GM19324 (cell line): ENCODE measurements around the gene CHRNB4.
"Not testable (repeated sequence)": the region's sequence is repeated elsewhere in the genome, so short reads cannot be mapped to it uniquely, and the experiment has no call there.

Experiments used
- ATAC-seq: cut with Tn5 transposase; IDR thresholded peaks from one replicate; pipeline ENCODE4 v1.9.1; 2021; ENCODE audit warnings: mild to moderate bottlenecking, moderate library complexity; ENCODE audit not compliant: unreplicated experiment, low FRiP score

CHRNB4 gene, protein sequence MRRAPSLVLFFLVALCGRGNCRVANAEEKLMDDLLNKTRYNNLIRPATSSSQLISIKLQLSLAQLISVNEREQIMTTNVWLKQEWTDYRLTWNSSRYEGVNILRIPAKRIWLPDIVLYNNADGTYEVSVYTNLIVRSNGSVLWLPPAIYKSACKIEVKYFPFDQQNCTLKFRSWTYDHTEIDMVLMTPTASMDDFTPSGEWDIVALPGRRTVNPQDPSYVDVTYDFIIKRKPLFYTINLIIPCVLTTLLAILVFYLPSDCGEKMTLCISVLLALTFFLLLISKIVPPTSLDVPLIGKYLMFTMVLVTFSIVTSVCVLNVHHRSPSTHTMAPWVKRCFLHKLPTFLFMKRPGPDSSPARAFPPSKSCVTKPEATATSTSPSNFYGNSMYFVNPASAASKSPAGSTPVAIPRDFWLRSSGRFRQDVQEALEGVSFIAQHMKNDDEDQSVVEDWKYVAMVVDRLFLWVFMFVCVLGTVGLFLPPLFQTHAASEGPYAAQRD

DNA sequence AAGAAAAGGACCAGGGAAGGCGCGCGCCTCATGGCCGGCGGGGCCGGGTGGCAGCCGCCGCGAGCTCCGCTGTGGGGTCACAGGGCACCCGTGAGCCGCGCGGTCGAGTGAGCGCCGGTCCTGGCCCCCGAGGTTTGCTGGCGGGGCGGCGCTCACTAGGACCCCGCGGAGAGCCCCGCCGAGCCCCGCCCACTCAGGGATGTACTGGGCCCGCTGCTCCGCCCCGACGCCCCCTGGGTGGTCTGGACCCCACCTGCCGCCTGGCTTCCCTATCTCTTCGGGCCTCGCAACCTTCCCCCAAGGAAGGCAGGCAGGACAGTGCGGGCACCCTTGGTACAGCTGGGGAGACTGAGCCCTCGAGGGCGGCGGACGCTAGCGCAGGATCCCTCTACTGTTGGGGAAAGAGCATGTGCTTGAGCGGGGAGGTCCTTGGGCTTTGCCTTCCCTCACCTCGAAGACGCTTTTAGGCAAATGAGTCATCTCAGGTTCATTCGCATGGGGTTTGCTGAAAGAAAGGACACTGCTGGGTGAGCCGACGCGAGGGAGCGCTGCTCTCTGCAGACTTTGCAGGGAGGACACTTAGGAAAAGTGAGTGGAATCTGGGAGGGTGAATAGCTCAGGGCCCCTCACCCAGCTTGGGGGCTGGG lies at the start of gene CHRNB4:
TSS of gene CHRNB4 (minus strand) at position 109 of the 647 bp plus-strand sequence. CDS start at position 32, 77 bp downstream.
- no peak for ATAC-seq

DNA sequence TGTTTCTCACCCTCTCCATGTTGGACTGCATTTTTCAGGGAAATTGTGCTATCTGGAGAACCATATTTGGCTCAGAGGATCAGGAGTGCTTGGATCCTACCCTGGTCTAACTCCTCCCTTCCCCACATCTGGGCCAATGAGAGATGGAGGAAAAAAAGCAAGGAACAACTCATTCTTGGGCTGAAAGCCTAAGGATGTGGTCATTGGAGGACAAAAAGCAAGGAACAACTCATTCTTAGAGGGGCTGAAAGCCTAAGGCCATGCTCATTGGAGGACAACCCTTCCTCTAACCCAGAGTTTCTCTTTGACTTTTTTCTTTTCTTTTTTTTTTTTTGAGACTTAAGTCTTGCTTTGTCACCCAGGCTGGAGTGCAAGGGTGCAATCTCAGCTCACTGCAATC lies 48.6 kb upstream of the CHRNB4 start:
- ATAC-seq, result no peak

DNA sequence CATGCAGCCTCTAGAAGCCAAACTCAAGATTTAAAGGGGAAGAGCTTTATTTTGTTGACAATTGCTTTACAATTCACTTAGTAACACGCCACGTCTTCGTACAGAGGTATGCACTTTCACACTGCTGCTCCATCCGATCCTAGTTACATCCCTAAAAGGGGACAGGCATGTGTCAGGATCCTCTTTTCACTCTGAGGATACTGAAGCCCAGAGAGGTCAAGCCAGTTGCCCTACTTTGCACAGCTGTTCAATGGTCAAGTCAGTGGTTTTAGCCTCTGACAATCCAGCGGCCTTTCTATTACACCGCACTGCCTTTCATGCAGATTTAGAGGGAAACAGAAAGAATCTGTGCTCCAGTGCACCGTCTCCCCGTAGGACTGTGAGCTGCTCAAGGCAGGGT lies 44.9 kb upstream of the CHRNB4 start:
- ATAC-seq, result no peak

DNA sequence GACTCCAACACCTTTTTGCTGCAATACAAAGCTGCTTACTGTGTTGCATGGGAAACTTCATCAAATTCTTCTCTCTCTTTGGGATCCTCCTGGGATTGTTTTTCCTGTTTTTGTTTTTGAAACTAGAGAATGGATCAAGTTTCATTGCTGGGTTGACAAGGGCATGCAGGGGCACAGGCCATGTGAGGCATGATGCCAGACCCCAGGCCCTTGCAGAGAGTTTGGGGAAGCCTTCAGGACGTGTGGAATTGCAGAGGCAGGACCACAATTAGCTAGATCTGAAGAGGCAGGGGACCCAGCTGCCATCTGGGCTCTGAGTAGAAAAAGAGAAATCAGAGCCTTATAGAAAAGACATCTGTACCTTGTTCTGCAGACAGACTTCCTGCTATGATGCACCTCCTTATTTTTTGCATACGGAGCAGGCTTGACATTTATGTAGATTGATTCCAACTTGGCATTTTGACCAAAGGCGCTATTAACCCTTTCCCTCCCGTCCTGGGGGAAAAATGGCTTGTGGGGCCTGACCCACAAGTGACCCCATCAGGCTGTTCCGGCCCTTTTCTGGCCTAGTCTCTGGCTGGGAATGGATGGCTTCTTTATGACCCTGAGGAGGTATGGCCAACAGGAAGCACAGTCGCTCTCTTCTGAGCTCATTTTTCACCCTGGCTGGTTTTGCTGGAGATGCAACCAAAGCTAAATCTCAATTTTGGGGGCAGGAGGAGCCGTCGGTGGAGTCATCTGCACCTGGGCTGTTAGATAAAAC lies 44.3 kb upstream of the CHRNB4 start:
- no peak for ATAC-seq

DNA sequence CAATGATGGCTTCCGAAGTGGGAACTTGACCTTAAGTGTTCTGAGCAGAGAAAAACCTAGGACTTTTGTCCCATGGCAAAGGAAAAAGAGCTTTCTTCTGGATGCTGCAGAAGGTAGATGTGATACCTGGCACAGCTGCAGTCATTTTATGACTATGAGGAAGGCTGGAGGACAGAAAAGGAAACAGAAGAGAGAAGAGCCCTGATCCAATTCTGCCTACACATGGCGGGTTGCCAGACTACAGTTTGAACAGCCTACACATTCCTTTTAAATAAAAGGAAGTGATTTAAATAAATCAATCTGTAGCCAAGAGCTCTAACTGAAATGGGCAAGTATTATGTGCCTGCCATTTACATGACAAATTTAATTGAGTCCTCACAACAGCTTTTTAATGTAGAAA lies 43.6 kb upstream of the CHRNB4 start:
- ATAC-seq, result no peak

DNA sequence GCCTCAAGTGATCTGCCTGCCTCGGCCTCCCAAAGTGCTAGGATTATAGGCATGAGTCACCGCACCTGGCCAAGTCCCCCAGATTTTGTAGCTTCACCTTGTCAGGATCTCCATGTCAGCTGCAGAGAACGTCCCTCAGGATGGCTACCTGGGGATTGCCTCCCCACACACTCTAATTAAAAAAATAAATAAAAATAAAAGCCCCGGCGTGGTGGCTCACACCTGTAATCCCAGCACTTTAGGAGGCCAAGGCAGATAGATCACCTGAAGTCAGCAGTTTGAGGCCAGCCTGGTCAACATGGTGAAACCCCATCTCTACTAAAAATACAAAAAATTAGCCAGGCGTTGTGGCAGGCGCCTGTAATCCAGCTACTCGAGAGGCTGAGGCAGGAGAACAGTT lies 42.6 kb upstream of the CHRNB4 start:
- not testable (repeated sequence) for ATAC-seq

DNA sequence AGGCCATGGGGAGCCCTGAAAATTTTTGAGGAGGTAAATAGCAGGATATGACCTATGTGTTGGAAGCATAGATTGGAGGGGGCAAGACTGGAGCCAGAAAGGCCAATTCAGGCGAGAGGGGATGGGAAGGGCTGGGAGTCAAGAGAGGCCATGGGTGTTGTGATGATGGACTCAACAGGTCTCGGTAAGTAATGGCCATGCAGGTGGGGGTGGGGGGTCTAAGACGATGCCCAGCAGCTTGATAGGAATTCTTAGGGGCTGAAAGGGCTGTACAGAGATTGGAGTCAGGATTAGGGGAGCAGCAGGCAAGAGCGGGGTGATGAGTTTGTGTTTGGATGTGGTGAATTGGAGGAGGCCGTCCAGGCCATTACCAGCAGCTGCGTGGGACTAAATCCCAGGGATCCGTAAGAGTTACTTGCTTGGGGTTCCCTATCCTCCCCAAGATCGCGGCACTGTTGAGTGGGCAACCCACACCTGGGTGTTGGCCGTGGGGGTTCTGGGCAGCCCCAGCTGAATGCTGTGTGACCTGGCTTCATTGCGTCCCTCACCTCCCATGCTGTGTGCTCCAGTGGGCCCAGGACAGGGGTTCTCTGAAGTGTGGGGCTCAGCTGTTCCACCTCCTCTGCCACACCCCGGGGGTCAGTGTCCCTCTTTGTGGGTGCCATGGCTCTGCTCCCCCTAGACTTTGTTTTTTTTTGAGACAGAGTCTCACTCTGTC lies 41.8 kb upstream of the CHRNB4 start:
- no peak for ATAC-seq

DNA sequence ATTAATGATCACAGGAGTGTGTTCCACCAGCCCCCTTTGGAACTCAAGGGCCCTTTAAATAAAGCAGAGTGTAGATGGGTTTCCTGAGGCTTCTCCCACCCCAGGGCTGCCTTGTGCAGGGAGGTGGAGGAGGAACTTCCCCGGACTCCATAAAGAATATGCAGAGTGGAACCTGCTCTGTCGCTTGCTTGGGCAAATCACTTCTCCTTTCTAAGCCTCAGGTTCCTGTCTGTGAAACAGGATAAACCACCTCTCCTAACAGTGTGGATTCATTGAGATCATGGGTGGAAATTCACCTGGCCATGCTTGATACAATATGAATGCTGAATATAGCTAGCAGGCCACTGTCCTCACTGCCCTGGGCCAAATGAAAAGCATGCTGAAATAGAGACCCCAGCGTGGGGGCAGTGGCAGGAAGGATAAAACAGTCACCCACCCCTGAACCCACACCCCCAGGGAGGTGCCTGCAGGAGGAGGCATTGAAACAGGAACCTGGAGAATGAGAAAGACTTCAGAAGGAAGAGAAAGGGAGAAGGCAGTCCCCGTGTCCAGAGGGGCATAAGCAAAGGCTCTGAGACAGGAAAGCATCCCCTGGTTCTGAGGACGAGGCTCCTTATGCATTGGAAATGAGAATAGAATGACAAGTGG lies 41.1 kb upstream of the CHRNB4 start:
- no peak for ATAC-seq

DNA sequence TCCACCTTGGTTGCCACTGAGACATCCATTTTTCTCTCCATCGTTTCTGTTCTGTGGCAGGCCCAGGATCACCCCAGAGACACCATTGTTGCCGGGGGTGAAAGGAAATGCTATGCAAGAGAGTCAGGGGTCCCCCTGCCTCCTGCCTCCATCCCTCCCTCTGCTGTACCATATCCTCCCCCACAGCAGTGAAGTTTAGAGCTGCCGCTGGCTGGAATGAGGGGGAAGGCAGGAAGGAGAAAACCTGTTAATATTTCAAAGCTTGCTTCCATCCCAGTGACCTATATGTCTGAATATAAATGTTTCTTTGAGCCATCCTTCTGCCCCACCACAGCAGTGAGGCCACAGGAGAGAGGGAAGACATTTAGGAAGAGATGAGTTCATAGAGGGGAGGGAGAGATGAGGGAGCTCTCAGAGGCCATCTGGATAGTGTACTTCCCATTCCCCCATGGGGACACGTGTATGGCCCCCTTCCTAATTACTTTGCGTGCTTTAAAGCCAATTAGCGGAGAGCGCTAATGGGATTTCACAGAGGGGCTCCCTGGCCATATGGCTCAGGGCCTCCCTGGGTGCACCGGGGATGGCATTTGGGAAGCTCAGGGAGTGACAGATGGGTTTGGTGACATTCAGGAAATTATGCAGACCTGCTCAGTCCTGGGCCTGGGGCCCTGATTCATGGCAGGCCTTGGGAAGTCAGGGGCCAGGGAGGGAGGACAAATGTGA lies 40.4 kb upstream of the CHRNB4 start:
- ATAC-seq, result no peak

DNA sequence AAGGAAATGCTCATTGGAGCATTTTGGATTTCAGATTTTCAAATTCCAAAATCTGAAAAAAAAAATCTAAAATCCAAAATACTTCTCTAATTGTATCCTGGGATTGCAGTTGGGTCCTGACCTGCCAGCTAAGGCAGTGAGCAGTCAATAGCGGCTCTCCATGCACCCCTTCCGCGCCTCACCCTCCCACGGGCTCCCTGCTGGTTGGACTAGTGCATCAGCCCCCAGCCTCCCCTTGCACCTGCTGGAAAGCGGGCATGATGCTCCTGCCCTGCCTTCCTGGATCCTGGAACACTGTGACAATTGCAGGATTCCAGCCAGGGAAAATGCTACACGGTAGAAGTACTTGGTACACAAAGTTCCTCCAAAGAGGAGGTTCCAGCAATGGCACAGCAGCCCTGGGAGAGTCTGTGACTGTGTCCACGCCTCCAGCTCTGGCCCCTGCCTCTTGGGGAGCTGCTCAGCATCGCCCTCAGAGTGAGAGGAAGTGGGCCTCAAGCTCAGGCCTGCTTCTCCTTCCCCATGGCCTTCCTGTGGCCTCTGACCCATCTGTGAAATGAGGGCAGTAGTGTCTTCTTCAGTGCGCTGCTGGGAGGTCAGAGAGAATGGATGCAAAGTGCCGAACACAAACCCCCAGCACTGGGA lies 39.5 kb upstream of the CHRNB4 start:
- ATAC-seq, result no peak

DNA sequence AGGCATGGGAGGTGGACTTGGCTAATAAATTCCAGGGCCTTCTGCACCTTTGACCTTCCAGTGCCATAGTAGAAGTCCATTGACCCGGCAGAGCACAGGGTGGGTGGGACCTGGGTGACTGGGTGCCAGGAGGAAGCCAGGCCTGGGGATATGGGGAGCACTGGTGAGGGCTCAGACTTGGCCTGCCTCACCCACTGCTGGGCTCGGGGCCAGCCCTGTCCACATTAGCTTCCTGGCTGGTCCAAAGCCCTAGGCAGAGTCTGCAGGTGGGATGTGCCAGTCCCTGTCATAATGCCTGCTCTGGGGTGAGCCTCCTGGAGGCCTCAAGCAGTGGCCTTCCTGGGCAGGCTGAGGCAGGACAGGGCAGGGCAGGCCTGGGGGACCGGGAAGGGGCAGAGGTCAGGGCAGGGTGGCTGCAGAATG lies 38.1 kb upstream of the CHRNB4 start:
- no peak for ATAC-seq

DNA sequence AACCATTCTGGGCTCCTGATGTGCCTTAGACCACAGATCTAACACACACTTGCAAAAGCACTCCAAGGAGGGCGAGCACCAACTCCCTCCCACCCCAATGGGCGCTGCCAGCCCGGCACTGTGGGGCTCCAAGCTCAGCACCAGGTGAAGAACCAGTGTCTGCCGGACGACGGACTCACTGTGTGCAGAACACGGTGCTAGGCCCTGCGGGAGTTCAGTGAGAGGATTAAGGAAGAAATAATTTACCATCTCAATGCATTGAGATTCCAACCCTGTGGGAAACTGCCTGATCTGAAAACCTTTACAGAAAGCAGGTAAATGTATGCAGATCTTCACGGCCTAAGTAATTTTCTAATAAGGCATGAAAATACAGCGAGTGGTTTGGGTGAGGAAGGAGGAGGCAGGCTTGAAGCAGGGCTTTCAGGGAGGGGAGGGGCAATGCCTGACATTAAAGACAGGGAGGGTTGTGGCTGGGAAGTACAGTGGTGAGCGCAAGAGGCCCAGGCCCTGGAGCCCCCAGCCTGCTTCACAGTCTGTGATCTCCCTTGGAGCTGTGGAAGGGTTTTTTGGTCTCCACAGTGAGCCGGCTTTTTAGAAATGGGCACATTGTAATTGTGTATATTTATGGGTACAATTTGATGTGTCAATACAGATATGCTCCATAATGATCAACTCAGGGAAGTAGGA lies 35.6 kb upstream of the CHRNB4 start:
- ATAC-seq, result no peak

DNA sequence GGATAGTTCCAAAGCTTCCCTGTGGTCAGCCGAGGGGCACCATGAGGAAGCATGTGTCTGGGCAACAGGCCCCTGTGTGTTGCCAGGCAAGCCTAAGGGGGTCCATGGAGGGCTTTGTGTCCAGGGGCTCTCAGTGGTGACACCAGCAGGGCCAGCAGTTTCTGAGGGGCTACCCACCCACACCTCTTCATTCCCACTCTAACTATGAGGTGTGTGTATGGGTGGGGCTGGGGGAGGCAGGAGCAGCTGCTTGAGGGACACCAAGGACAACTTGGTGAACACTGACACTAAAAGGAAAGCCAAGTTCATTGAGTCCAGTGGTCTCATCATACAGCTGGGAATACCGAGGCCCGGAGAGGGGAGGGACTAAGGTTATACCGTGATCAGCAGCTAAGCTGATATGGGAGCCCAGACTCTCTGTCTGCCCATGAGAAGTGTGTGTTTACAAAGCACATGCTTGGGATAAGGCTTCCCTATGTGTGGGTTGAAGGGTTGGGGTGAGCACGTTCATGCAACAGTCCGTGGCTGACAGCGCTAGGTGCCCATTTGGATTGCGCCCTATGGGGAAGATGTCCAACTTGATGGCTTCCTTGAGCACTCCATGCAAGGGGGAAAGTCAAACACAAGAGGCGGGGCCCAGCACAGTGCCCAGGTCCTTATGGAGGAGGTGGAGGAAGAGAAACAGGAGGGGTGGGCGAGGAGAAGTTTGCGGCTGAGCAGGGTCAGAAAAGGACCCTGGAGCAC lies 34.8 kb upstream of the CHRNB4 start:
- no peak for ATAC-seq

DNA sequence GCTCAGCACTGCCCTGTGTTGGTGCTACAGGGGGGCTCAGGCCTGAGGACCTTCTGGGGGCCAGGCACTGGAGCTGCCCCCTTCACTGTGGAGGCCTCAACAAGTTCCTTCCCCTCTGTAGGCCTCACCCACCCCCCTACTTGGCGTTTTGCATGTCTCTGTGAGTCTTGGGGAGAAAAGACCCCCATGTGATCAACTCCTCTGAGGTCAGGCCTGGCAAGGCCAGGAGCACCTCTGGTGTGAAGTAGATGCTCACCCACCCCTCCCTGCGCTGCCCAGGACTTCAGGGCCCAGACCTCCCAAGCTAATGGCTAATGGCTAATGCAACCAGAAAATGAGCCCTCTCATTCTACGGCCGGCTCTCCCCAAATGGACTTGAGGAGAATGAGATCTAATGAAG lies 34.2 kb upstream of the CHRNB4 start:
- ATAC-seq, result no peak

DNA sequence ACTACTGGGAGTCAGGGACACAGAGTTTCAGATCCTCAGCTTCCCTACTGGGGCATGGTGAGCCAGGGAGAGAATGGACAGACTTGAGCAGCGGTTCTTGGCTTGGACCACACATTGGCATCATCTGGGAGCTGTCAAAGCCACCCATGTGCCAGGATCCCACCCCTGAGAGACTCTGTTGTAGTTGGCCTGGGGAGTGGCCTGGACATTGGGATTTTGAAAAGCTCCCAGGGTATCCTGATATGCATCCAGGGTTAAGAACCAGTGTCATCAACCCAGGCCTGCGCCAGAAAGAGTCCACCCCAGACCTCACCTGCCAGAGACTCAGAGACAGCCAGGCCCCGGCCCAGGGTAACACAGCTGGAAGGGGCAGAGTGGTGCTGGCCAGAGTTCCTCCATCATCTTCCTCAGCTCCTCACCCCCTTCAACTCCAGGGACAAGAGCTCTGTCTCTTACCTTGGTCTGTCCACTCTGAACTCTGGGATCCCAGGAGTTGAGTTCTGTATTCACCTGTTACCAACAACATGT lies 33.0 kb upstream of the CHRNB4 start:
- ATAC-seq, result no peak

DNA sequence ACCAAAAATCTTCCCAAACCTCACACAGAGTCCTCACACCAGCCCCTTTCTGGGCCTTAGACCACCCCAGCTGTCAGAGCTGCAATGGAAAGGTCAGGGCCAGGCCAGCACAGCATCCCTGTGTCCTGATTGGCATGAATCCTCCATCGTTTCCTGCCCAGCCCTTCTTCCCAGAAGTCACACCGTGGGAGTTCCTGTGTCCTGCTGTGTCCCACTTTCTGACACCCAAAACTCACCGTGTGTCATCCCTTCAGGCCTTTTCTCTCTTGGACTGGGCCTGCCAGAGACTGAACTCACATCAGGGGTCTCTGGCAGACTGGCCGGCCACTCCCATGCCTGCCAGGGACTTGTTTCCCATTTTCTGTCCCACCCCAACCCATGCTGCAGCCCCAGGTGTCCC lies 32.5 kb upstream of the CHRNB4 start:
- ATAC-seq, result no peak

DNA sequence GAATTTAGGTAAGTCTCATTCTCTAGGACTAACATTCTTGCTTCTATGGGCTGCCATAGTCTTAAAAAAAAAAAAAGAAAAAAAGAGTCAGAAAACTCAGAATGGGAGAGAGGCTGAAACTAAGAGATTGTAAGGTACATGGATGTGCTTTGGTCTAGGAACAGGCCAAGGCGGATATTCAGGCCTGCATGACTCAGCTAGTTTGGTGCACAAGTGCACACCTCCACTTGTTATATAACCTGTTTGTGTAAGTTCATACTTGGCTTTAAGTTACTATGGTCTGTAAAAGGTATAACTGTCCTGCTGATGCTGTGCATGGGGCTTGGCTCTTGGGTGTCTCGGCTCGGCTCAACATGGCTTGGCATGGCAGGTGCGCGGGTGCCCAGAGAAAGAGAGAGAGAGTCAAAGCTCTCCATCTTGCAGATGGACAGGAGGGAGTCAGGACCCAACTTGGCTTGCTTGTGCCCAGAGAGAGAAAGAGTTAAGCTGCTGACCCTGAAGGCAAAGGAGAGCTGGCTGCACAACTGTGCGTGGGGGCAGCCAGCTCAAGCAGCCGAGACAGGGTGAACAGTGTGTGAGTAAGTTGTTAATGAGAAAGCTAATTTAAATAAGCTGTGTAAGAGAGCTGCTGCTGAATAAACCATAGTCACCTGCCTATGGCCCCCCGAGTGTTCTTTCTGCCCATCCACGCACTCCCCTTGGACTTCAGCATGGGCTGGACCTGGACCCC lies 31.4 kb upstream of the CHRNB4 start:
- ATAC-seq, result no peak
